ENCODE results near the gene NHEJ1. TPM values are rescaled to one million over a fixed set of nuclear protein-coding genes. Genes with fewer than 3 reads are reported as not detected.

The NHEJ1 gene
- total RNA-seq, 4 donors from 2014 or later = 13.2 to 20.9 (median 18.4) TPM

DNA sequence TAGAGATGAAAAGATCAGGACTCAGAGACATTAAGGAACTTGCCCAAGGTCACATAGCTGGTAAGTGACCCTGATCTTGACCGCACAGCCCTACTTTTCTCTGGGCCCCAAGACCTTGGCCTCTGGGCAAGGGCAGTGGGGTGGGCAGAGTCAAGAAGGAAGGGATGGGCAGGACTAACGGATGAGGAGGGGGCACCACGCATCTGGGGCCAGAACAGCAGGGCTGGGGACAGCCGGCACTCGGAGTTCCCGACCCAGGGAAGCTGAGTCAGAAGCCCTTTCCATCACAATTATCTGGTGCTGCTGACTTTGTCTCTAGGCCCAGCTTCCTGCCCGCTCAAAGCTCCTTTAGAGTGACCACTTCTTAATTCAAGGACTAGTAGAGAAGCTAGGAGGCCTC lies 133.7 kb downstream of the NHEJ1 start:
- H3K4me3 ChIP-seq (ENCODE audit: low read depth, poor library complexity, severe bottlenecking) = no peak overlapping the region
- TF ChIP-seq POLR2A (IDR thresholded peaks at IDR 0.05) = no peak
- TF ChIP-seq, protein P1, sequence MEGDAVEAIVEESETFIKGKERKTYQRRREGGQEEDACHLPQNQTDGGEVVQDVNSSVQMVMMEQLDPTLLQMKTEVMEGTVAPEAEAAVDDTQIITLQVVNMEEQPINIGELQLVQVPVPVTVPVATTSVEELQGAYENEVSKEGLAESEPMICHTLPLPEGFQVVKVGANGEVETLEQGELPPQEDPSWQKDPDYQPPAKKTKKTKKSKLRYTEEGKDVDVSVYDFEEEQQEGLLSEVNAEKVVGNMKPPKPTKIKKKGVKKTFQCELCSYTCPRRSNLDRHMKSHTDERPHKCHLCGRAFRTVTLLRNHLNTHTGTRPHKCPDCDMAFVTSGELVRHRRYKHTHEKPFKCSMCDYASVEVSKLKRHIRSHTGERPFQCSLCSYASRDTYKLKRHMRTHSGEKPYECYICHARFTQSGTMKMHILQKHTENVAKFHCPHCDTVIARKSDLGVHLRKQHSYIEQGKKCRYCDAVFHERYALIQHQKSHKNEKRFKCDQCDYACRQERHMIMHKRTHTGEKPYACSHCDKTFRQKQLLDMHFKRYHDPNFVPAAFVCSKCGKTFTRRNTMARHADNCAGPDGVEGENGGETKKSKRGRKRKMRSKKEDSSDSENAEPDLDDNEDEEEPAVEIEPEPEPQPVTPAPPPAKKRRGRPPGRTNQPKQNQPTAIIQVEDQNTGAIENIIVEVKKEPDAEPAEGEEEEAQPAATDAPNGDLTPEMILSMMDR (IDR thresholded peaks at IDR 0.05) = no peak
- 82 to 85% methylated on average over 7 of the region's 7 CpGs for WGBS, 2 donors
- intact Hi-C loops (cut with DNase I; ENCODE audit: low total_unique reads) = loop anchor here (5.0 kb wide), 1 partner anchor 130 kb away; no protein-coding TSS in a partner anchor
- DNase-seq (ENCODE audit: low spot score in 2 of 2) = no peak

GRCh38 chr2:219025637-219026585 lies 134.7 kb downstream of the NHEJ1 start:
- TF ChIP-seq POLR2A (IDR thresholded peaks at IDR 0.05) = no peak
- TF ChIP-seq, protein P1 (IDR thresholded peaks at IDR 0.05) = no peak
- 78 to 85% methylated on average over 18 of the region's 18 CpGs for WGBS, 2 donors

More at GRCh38 chr2:219025637-219026585, 134.7 kb downstream of the NHEJ1 start:
- DNase-seq (ENCODE audit: low spot score in 2 of 2) = peak in 1 of 2 donors; percentile 22
- intact Hi-C loops (cut with DNase I; ENCODE audit: low total_unique reads) = loop anchor here (5.0 kb wide), 1 partner anchor 131 kb away; no protein-coding TSS in a partner anchor
- no peak overlapping the region for H3K4me3 ChIP-seq (ENCODE audit: low read depth, poor library complexity, severe bottlenecking)

MicroRNA genes within 50 kb of the gene (microRNA counts, 767-probe panel; counts per million panel counts)
- 0 to 358 counts per million in 2 donors for microRNA hsa-miR-3131

Small RNA genes within 50 kb of the gene (microRNA-seq; reads per million reads assigned to microRNA genes)
- gene MIR3131 (ENCODE audit: borderline number of aligned reads in 1 of 2, borderline replicate concordance in 2 of 2) = 0 reads per million in 2 donors

Other genes with a start within 250 kb of the NHEJ1 start
- not detected for gene CDK5R2, start 201.1 kb downstream of the NHEJ1 start, total RNA-seq
- gene FEV, start 175.6 kb downstream of the NHEJ1 start, total RNA-seq = not detected
- gene CRYBA2, start 167.4 kb downstream of the NHEJ1 start, total RNA-seq = not detected
- not detected for gene CFAP65, start 119.3 kb downstream of the NHEJ1 start, total RNA-seq
- gene IHH, start 99.9 kb downstream of the NHEJ1 start, total RNA-seq = under 1 TPM in 1 of 4 donors, not detected in 3; 0.30 TPM
- gene SLC23A3, start 9.2 kb upstream of the NHEJ1 start, total RNA-seq = 1 to 10 TPM in 2 of 4 donors, under 1 TPM in 2; 0.10 to 4.4 (median 1.0) TPM
- 10 to 100 TPM; 48.0 to 76.7 (median 66.9) TPM for gene CNPPD1, start 16.1 kb upstream of the NHEJ1 start, total RNA-seq
- 100 to 1,000 TPM in 2 of 4 donors, 10 to 100 TPM in 2; 88.7 to 110 (median 98.3) TPM for gene RETREG2, start 17.5 kb upstream of the NHEJ1 start, total RNA-seq
- 10 to 100 TPM; 63.0 to 76.4 (median 63.3) TPM for gene ZFAND2B, start 46.0 kb upstream of the NHEJ1 start, total RNA-seq
- 10 to 100 TPM; 16.9 to 33.1 (median 18.6) TPM for gene ABCB6, start 58.1 kb upstream of the NHEJ1 start, total RNA-seq
- 10 to 100 TPM; 57.6 to 92.8 (median 61.9) TPM for gene ATG9A, start 68.8 kb upstream of the NHEJ1 start, total RNA-seq
- 10 to 100 TPM; 45.9 to 97.6 (median 52.5) TPM for gene ANKZF1, start 69.0 kb upstream of the NHEJ1 start, total RNA-seq
- gene GLB1L, start 84.6 kb upstream of the NHEJ1 start, total RNA-seq = 1 to 10 TPM; 1.6 to 7.7 (median 3.9) TPM
- 10 to 100 TPM; 12.9 to 26.4 (median 13.8) TPM for gene STK16, start 84.7 kb upstream of the NHEJ1 start, total RNA-seq
- not detected for gene TUBA4B, start 92.4 kb upstream of the NHEJ1 start, total RNA-seq
- gene TUBA4A, start 93.1 kb upstream of the NHEJ1 start, total RNA-seq = 100 to 1,000 TPM; 181 to 522 (median 240) TPM
- 100 to 1,000 TPM; 125 to 152 (median 140) TPM for gene DNAJB2, start 118.6 kb upstream of the NHEJ1 start, total RNA-seq
- under 1 TPM in 1 of 4 donors, not detected in 3; 0.23 TPM for gene PTPRN, start 148.6 kb upstream of the NHEJ1 start, total RNA-seq
- not detected for gene RESP18, start 171.9 kb upstream of the NHEJ1 start, total RNA-seq
- 10 to 100 TPM; 52.7 to 64.0 (median 57.6) TPM for gene DNPEP, start 227.1 kb upstream of the NHEJ1 start, total RNA-seq